Adrenal gland (tissue), 5 donors: ENCODE measurements around the gene SCYGR8.

ENCODE experiments used
- CTCF ChIP-seq, 6 experiments: fragments of 450-650 bp in 4 of 6; fragments of 200-600 bp in 2 of 6; sonication (generic) in 1 of 6; IDR thresholded peaks; 1 replicate in 5 of 6; 2 replicates in 1 of 6; pipeline versions ENCODE4 v1.5.1 to v1.8.0; 2016 to 2021; ENCODE audit warnings: antibody characterized with exemption in 6 of 6, mild to moderate bottlenecking in 2 of 6, moderate library complexity in 1 of 6
- POLR2A ChIP-seq, 2 donors: fragments of 450-650 bp; IDR thresholded peaks; one replicate each; pipeline ENCODE4 v1.6.1; 2017; ENCODE audit warnings: antibody characterized with exemption in 2 of 2, mild to moderate bottlenecking in 2 of 2, moderate library complexity in 1 of 2
- donor health status: DM: no; HTN: no; CAD: no.

GRCh38 chr2:227710986-227711385 lies 34.7 kb upstream of the SCYGR8 start:
- TF ChIP-seq CTCF (IDR thresholded peaks at IDR 0.05) (no peak), POLR2A (IDR thresholded peaks at IDR 0.05) (no peak)
